HUES48 (cell line): Measurements from ENCODE around the gene PIK3CB.

Source experiments
- H3K27ac ChIP-seq: one replicate; pipeline ENCODE4 v1.7.0; 2013; ENCODE audit warnings: low read depth, low read length, inconsistent platforms
- H3K27me3 ChIP-seq: 2 replicates; pipeline ENCODE4 v1.6.1; 2013; ENCODE audit warnings: mild to moderate bottlenecking, low read length; ENCODE audit not compliant: control insufficient read depth, insufficient read depth
- H3K36me3 ChIP-seq: 2 replicates; pipeline ENCODE4 v1.6.1; 2013; ENCODE audit warnings: low read length; ENCODE audit not compliant: control insufficient read depth, insufficient read depth
- H3K4me1 ChIP-seq: 2 replicates; pipeline ENCODE4 v1.6.1; 2013; ENCODE audit warnings: mild to moderate bottlenecking, low read length; ENCODE audit not compliant: control insufficient read depth, insufficient read depth
- H3K4me3 ChIP-seq: 2 replicates; pipeline ENCODE4 v1.5.1; 2013; ENCODE audit warnings: mild to moderate bottlenecking, low read depth, low read length
- H3K9ac ChIP-seq: 2 replicates; pipeline ENCODE4 v1.6.1; 2013; ENCODE audit warnings: mild to moderate bottlenecking, low read depth, low read length, moderate library complexity
- H3K9me3 ChIP-seq: 2 replicates; pipeline ENCODE4 v1.6.1; 2013; ENCODE audit warnings: low read length; ENCODE audit not compliant: control insufficient read depth, insufficient read depth

The PIK3CB gene

GRCh38 chr3:138705675-138706074 is 129.1 kb downstream of the PIK3CB start:
- Histone ChIP-seq H3K27me3 (no peaks in the 10 kb centered on the region), H3K4me3 (no peak overlapping the region), H3K27ac (no peak overlapping the region), H3K4me1 (no peaks in the 10 kb centered on the region), H3K9ac (no peak overlapping the region), H3K9me3 (no peaks in the 10 kb centered on the region), H3K36me3 (peaks cover 32% of the 10 kb centered on the region)

DNA sequence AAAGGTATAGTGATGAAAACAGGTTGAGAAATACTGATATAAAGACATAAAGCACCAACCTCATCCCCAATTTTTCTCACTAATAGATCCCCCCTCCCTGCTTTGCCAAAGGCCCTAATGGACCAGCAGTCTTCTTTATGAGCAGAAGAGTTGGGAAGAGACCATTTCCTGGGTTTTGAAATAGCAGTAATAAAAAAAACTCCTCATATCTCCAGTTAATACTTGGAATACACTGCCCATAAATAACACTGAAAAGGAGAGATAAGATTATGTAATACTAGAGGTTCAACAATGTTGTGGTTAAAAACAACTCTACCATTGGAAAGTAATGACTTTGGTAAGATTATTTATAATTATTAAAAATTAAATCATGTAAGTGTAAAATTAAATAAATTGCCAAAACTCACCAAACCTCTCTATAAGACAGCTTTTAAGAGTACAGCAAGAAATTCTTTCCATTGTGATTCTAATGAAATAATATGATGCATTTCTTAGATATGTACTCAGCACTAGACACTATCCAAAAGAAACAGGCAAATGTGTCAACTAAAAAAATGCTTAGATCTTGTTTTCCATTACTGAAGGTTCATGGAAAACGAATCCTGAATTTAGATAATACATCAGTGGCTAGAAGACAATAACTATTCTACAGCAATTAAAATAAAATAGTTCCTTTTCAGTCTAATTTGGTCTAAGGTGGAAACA is 137.9 kb downstream of the PIK3CB start:
- Histone ChIP-seq H3K27me3 (no peaks in the 10 kb centered on the region), H3K27ac (no peak overlapping the region), H3K4me3 (no peak overlapping the region), H3K9ac (no peak overlapping the region), H3K36me3 (peaks cover 34% of the 10 kb centered on the region), H3K4me1 (no peaks in the 10 kb centered on the region), H3K9me3 (no peaks in the 10 kb centered on the region)

- Histone ChIP-seq H3K36me3 (peaks cover 27% of the 10 kb centered on the region), H3K4me3 (no peak overlapping the region), H3K27me3 (no peaks in the 10 kb centered on the region), H3K9me3 (no peaks in the 10 kb centered on the region), H3K4me1 (no peaks in the 10 kb centered on the region), H3K27ac (no peak overlapping the region), H3K9ac (no peak overlapping the region)
Measured at GRCh38 chr3:138694287-138695007, 140.3 kb downstream of the PIK3CB start.

DNA sequence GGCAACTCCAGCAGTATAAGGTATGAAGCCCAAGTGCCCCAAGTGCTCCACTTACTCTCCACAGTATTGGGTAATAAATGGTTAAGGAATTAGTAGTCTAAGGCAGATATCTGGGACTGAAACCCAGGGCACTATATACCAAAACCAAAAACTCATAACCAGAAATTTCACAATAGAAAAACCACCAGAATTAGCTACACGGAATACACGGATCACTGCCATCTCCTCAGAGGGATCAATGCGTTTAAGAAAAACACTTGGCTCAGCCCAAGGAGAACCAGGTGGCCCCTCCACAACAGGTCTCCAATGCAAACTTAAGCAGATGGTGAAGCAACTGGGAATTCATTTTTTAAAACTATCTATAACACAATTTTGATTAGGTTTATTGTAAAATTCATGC is 142.6 kb downstream of the PIK3CB start:
- peaks cover 22% of the 10 kb centered on the region for H3K36me3 ChIP-seq
- no peak overlapping the region for H3K9ac ChIP-seq
- H3K4me1 ChIP-seq: no peaks in the 10 kb centered on the region

DNA sequence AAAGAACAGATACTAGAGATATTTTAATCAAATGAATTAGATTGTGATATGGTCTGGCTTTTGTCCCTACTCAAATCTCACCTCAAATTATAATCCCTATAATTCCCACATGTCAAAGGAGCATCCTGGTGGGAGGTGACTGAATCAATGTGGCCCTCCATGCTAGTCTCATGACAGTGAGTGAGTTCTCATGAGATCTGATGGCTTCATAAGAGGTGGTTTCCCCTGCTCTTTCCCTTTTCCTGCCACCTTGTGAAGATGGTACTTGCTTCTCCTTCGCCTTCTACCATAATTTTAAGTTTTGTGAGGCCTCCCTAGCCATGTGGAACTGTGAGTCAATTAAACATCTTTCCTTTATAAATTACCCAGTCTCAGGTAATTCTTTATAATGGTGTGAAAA is 143.4 kb downstream of the PIK3CB start:
- H3K27me3 ChIP-seq: no peaks in the 10 kb centered on the region
- H3K27ac ChIP-seq: no peak overlapping the region
- H3K4me1 ChIP-seq: no peaks in the 10 kb centered on the region
- no peak overlapping the region for H3K4me3 ChIP-seq
- peaks cover 26% of the 10 kb centered on the region for H3K36me3 ChIP-seq
- no peaks in the 10 kb centered on the region for H3K9me3 ChIP-seq
- H3K9ac ChIP-seq: no peak overlapping the region

More for the DNA sequence above, 142.6 kb downstream of the PIK3CB start:
- Histone ChIP-seq H3K4me3 (no peak overlapping the region), H3K27ac (no peak overlapping the region), H3K9me3 (no peaks in the 10 kb centered on the region), H3K27me3 (no peaks in the 10 kb centered on the region)

DNA sequence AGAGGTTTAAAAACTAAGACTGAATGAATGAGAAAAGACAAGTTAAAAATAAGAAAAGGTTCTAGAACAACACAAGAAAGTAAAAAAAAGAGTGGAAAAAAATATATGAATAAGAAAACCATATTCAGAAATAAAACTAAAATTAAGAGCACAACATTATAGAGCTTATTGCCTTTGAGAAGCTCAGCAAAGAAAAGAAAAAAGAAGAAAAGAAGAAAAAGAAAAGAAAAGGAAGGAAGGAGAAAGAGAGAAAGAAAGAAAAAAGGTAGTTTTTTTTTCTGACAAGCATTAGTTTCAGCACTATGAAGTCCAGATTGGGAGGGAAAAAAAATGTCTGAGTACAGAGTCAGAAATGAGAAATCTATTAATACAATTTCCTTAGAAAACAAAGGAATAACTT is 144.7 kb downstream of the PIK3CB start:
- Histone ChIP-seq H3K9me3 (no peaks in the 10 kb centered on the region), H3K36me3 (peaks cover 26% of the 10 kb centered on the region), H3K27ac (no peak overlapping the region), H3K4me3 (no peak overlapping the region), H3K4me1 (no peaks in the 10 kb centered on the region), H3K27me3 (no peaks in the 10 kb centered on the region), H3K9ac (no peak overlapping the region)

DNA sequence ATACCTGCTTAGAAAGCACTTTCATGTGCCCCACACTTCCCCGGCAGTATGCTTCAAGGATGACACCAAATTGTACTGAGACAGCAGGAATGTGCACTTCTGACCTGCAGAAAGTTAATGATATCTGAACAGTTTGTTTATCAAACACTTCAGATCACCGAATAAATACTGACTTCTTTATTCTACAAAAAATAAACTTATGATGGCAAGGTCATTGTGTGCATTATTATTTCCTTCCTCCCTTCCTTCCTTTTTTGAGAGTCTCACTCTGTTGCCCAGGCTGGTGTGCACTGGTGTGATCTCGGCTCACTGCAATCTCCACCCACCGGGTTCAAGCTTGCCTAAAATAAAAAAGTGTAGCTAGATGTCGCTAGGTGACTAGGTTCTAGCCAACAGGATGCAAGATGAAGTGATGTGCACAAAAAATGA is 145.8 kb downstream of the PIK3CB start:
- Histone ChIP-seq H3K27me3 (no peaks in the 10 kb centered on the region), H3K9me3 (no peaks in the 10 kb centered on the region), H3K9ac (no peak overlapping the region), H3K4me3 (no peak overlapping the region), H3K27ac (no peak overlapping the region), H3K4me1 (no peaks in the 10 kb centered on the region), H3K36me3 (peaks cover 29% of the 10 kb centered on the region)

GRCh38 chr3:138687236-138687635 is 147.5 kb downstream of the PIK3CB start:
- Histone ChIP-seq H3K4me1 (no peaks in the 10 kb centered on the region), H3K27ac (no peak overlapping the region), H3K36me3 (peaks cover 40% of the 10 kb centered on the region), H3K27me3 (no peaks in the 10 kb centered on the region), H3K4me3 (no peak overlapping the region), H3K9me3 (no peaks in the 10 kb centered on the region), H3K9ac (no peak overlapping the region)

DNA sequence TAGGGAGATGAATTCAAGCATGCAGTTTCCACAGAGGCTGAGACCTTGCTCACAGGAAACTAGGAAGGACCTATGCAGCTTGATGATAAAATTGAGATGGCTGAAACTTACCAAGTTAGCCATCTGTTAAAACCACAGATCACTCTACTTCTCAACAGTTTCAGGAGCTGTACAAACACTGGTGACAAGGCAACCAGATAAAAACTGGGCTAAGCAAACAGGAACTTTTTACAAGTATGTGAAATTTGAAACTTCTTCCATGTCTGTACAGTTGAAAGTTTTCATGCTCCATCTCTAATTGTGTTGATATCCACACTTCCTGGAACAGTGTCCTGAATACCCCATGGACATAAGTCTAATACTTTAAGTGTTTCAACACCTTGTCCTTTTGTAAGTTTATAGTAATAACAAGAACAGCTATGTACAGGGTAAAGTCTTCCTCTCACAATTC is 147.9 kb downstream of the PIK3CB start:
- Histone ChIP-seq H3K4me1 (no peaks in the 10 kb centered on the region), H3K4me3 (no peak overlapping the region), H3K36me3 (peaks cover 42% of the 10 kb centered on the region), H3K27ac (no peak overlapping the region), H3K27me3 (no peaks in the 10 kb centered on the region), H3K9me3 (no peaks in the 10 kb centered on the region), H3K9ac (no peak overlapping the region)

- no peaks in the 10 kb centered on the region for H3K4me1 ChIP-seq
- peaks cover 44% of the 10 kb centered on the region for H3K36me3 ChIP-seq
- no peak overlapping the region for H3K27ac ChIP-seq
- no peaks in the 10 kb centered on the region for H3K27me3 ChIP-seq
- H3K4me3 ChIP-seq: no peak overlapping the region
- H3K9ac ChIP-seq: no peak overlapping the region
- H3K9me3 ChIP-seq: no peaks in the 10 kb centered on the region
Measured at GRCh38 chr3:138684396-138684795, 150.3 kb downstream of the PIK3CB start.

DNA sequence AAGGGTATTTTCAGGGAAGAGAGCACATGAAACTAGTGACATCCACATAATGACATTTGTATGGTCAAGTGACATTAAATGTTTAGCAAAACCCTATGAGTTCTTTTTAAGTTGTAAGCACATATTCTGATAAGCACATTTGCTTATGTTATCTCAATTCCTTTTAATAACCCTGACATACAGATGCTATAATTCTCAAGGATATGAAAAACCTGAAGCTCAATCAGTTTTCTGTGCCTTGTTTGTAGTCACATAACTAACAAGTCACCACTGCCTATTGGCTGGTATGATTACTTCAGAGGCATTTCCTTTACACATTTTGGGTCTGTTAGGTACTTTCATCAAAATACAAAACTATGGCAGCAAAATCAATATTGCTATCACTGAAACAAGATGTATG is 152.1 kb downstream of the PIK3CB start:
- no peak overlapping the region for H3K27ac ChIP-seq
- peaks cover 39% of the 10 kb centered on the region for H3K36me3 ChIP-seq
- H3K4me3 ChIP-seq: no peak overlapping the region
- no peaks in the 10 kb centered on the region for H3K4me1 ChIP-seq
- no peaks in the 10 kb centered on the region for H3K9me3 ChIP-seq
- no peaks in the 10 kb centered on the region for H3K27me3 ChIP-seq
- no peak overlapping the region for H3K9ac ChIP-seq
